ENCODE results near the gene PDCD11.
A peak's percentile ranks its signal among the peaks of the same experiment; 100 is the strongest.

PDCD11 gene

GRCh38 chr10:103451831-103452505, 55.5 kb downstream of the PDCD11 start, which contains the start of gene CALHM2:
Gene CALHM2, minus strand, starts transcription at chr10:103452370. Its CDS starts 2,429 bp downstream, at chr10:103449941.
- DNase-seq: peak; percentile 50

- DNase-seq: no peak
These were observed 56.2 kb downstream of the PDCD11 start for GRCh38 chr10:103452506-103453230.

GRCh38 chr10:103454026-103454425, 57.6 kb downstream of the PDCD11 start:
- DNase-seq: no peak

GRCh38 chr10:103455235-103455634, 58.8 kb downstream of the PDCD11 start:
- no peak for DNase-seq

- no peak for DNase-seq
These were observed 59.7 kb downstream of the PDCD11 start for GRCh38 chr10:103456074-103456660.

GRCh38 chr10:103457176-103457712, 60.8 kb downstream of the PDCD11 start:
- no peak for DNase-seq

GRCh38 chr10:103457896-103458583, 61.6 kb downstream of the PDCD11 start:
- no peak for DNase-seq

- no peak for DNase-seq
These were observed 62.3 kb downstream of the PDCD11 start, which contains the start of gene CALHM1 for GRCh38 chr10:103458720-103459119. Gene CALHM1, minus strand, starts transcription at chr10:103458900. Its CDS starts 149 bp downstream, at chr10:103458751.

- no peak for DNase-seq
These were observed 63.2 kb downstream of the PDCD11 start for GRCh38 chr10:103459615-103460014.

GRCh38 chr10:103463499-103463898, 67.1 kb downstream of the PDCD11 start:
- DNase-seq: no peak

GRCh38 chr10:103465411-103466179, 69.2 kb downstream of the PDCD11 start:
- no peak for DNase-seq

GRCh38 chr10:103466734-103467133, 70.3 kb downstream of the PDCD11 start:
- no peak for DNase-seq

- no peak for DNase-seq
These were observed 71.0 kb downstream of the PDCD11 start for GRCh38 chr10:103467406-103467805.

GRCh38 chr10:103469201-103469600, 72.8 kb downstream of the PDCD11 start:
- DNase-seq: no peak

- peak; percentile 84 for DNase-seq
These were observed 74.6 kb downstream of the PDCD11 start for GRCh38 chr10:103470761-103471653.

- DNase-seq: no peak
These were observed 75.6 kb downstream of the PDCD11 start for GRCh38 chr10:103472005-103472404.

- DNase-seq: no peak
These were observed 76.8 kb downstream of the PDCD11 start for GRCh38 chr10:103473261-103473671.

GRCh38 chr10:103474077-103474476, 77.7 kb downstream of the PDCD11 start:
- no peak for DNase-seq

GRCh38 chr10:103475437-103475836, 79.0 kb downstream of the PDCD11 start:
- no peak for DNase-seq

- DNase-seq: no peak
These were observed 79.8 kb downstream of the PDCD11 start for GRCh38 chr10:103476046-103476768.
